ENCODE measurements around the gene TMEM81. TPM values are rescaled to one million over a fixed set of nuclear protein-coding genes. Genes with fewer than 3 reads are reported as not detected.

Gene TMEM81
- total and polyA plus RNA-seq, 10 of the 15 experiments (the other 5 are each of a cell fraction or from before 2014, with no cell fraction given): 0.62 to 2.2 (median 1.1) TPM

DNA sequence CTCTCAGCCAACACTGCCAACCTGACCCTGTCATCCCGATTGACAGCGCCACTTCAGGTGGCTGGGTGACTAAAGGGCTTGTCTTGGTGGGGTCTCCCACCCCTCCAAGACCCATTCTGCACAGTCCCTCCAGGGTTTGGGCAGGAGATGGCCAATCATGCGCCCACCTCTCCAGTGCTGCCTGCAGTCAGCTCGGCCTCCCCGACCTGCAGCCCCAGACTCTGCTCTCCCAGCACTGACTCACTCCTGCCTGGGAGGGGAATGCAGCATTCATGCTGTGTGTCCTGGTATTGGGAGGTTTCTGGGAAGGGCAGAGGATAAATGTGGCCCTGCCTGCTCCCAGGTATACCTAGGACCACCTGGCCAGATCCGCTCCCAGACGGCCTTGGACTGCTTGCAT is 9.7 kb downstream of the TMEM81 start:
- no peaks in the 10 kb centered on the region for H3K79me2 ChIP-seq (ENCODE audit: control insufficient read depth, insufficient read depth, low read length)
- no peaks in the 10 kb centered on the region for H4K20me1 ChIP-seq (ENCODE audit: control insufficient read depth, insufficient read depth)
- TF ChIP-seq MYB (IDR thresholded peaks at IDR 0.05; ENCODE audit: borderline replicate concordance, low read depth, low read length) (no peak), TCF12 (IDR thresholded peaks at IDR 0.05; ENCODE audit: low read depth, low read length) (no peak), NFYB (IDR thresholded peaks at IDR 0.05; ENCODE audit: insufficient read depth, low read depth, low read length) (no peak), ESRRA (IDR thresholded peaks at IDR 0.05; ENCODE audit: low read length) (no peak)
- TF ChIP-seq, protein P1, sequence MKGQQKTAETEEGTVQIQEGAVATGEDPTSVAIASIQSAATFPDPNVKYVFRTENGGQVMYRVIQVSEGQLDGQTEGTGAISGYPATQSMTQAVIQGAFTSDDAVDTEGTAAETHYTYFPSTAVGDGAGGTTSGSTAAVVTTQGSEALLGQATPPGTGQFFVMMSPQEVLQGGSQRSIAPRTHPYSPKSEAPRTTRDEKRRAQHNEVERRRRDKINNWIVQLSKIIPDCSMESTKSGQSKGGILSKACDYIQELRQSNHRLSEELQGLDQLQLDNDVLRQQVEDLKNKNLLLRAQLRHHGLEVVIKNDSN (IDR thresholded peaks at IDR 0.05; ENCODE audit: borderline replicate concordance, extremely low read length, insufficient read depth, low read depth, low read length): no peak
- TF ChIP-seq, protein P2, sequence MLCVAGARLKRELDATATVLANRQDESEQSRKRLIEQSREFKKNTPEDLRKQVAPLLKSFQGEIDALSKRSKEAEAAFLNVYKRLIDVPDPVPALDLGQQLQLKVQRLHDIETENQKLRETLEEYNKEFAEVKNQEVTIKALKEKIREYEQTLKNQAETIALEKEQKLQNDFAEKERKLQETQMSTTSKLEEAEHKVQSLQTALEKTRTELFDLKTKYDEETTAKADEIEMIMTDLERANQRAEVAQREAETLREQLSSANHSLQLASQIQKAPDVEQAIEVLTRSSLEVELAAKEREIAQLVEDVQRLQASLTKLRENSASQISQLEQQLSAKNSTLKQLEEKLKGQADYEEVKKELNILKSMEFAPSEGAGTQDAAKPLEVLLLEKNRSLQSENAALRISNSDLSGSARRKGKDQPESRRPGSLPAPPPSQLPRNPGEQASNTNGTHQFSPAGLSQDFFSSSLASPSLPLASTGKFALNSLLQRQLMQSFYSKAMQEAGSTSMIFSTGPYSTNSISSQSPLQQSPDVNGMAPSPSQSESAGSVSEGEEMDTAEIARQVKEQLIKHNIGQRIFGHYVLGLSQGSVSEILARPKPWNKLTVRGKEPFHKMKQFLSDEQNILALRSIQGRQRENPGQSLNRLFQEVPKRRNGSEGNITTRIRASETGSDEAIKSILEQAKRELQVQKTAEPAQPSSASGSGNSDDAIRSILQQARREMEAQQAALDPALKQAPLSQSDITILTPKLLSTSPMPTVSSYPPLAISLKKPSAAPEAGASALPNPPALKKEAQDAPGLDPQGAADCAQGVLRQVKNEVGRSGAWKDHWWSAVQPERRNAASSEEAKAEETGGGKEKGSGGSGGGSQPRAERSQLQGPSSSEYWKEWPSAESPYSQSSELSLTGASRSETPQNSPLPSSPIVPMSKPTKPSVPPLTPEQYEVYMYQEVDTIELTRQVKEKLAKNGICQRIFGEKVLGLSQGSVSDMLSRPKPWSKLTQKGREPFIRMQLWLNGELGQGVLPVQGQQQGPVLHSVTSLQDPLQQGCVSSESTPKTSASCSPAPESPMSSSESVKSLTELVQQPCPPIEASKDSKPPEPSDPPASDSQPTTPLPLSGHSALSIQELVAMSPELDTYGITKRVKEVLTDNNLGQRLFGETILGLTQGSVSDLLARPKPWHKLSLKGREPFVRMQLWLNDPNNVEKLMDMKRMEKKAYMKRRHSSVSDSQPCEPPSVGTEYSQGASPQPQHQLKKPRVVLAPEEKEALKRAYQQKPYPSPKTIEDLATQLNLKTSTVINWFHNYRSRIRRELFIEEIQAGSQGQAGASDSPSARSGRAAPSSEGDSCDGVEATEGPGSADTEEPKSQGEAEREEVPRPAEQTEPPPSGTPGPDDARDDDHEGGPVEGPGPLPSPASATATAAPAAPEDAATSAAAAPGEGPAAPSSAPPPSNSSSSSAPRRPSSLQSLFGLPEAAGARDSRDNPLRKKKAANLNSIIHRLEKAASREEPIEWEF (IDR thresholded peaks at IDR 0.05; ENCODE audit: insufficient replicate concordance, low read depth, low read length): no peak
- H3K27ac ChIP-seq (ENCODE audit: control insufficient read depth, insufficient read depth): no peak overlapping the region
- in situ Hi-C loops (cut with MboI): no loop called here
- H3K4me3 ChIP-seq: no peak overlapping the region
- BruUV-seq (replicated peaks): no TSS peak
- H3K9ac ChIP-seq (ENCODE audit: control insufficient read depth, insufficient read depth, low read length): no peak overlapping the region
- H3K27me3 ChIP-seq (replicated peaks in 1 of 2; ENCODE audit: control insufficient read depth in 2 of 2, insufficient read depth in 2 of 2, low read length in 1 of 2): no peaks in the 10 kb centered on the region
- intact Hi-C loops (cut with micrococcal nuclease; ENCODE audit: unreplicated experiment): no loop called here
- H2AFZ ChIP-seq (ENCODE audit: control insufficient read depth, low read depth, low read length): no peak overlapping the region
- ChIA-PET POLR2A (no interaction called here), CTCF (interaction anchor here (0.6 to 8.9 kb wide), 4 partner anchors 12 to 67 kb away, joined by 3 to 65 read pairs (median 4); no protein-coding TSS in a partner anchor), SMC1A (ENCODE audit: uncharacterized antibody, unreplicated experiment) (no interaction called here), RAD21 (ENCODE audit: unreplicated experiment) (interaction anchor here (0.9 kb wide), 1 partner anchor 255 kb away, joined by 3 read pairs; no protein-coding TSS in a partner anchor)
- 64% methylated on average over 7 of the region's 7 CpGs for WGBS (ENCODE audit: insufficient coverage, insufficient replicate concordance, low lambda C conversion rate, missing lambda C conversion rate)
- H3K4me1 ChIP-seq (ENCODE audit: control insufficient read depth, insufficient read depth, low read length): no peaks in the 10 kb centered on the region
- FAIRE-seq (no peak), DNase-seq (ENCODE audit: low read depth, low spot score) (no peak), ATAC-seq (no peak)
- H3K36me3 ChIP-seq (ENCODE audit: control insufficient read depth in 2 of 2, insufficient read depth in 2 of 2, low read length in 1 of 2): no peaks in the 10 kb centered on the region
- no peak overlapping the region for H3K4me2 ChIP-seq (ENCODE audit: control insufficient read depth, insufficient read depth)
- no peaks in the 10 kb centered on the region for H3K9me3 ChIP-seq (replicated peaks; ENCODE audit: control insufficient read depth, insufficient read depth, low read length)

Data from GM12878 (cell line).